H1 (cell line): ENCODE results near the gene DRC7. TPM values are rescaled to one million over a fixed set of nuclear protein-coding genes. Genes with fewer than 3 reads are reported as not detected.

ENCODE experiments used
- CTBP2 ChIP-seq: IDR thresholded peaks from 2 replicates; pipeline ENCODE4 v1.7.0; 2011; ENCODE audit warnings: borderline replicate concordance, mild to moderate bottlenecking, moderate library complexity, mixed read lengths, low read length; ENCODE audit not compliant: insufficient read depth, insufficient read length
- GTF2F1 ChIP-seq: IDR thresholded peaks from 2 replicates; pipeline ENCODE4 v1.6.1; 2012; ENCODE audit warnings: low read depth, low read length, improper control_type of control experiment, borderline replicate concordance
- KDM4A ChIP-seq: IDR thresholded peaks from one replicate; pipeline ENCODE4 v1.7.1; 2012; ENCODE audit warnings: low read depth, mild to moderate bottlenecking, moderate library complexity, low read length, inconsistent platforms; ENCODE audit not compliant: severe bottlenecking
- KDM5A ChIP-seq: fragments of 200-600 bp; IDR thresholded peaks from 2 replicates; pipeline ENCODE4 v1.7.1; 2012; ENCODE audit warnings: mild to moderate bottlenecking, low read length, inconsistent platforms, mixed read lengths
- SIRT6 ChIP-seq: IDR thresholded peaks from one replicate; pipeline ENCODE4 v1.7.1; 2012; ENCODE audit warnings: low read length, inconsistent platforms
- polyA plus RNA-seq, 7 experiments: library from polyadenylated mRNA; depleted of rRNA in 3 of 7; stranded (reverse) in 5 of 7; unstranded in 2 of 7; fragments of >200 nt in 5 of 7; fragments of 200-250 nt in 2 of 7; gene quantifications; 1 replicate in 5 of 7; 2 replicates in 1 of 7; 4 replicates in 1 of 7; pipeline versions ENCODE4 v1.2.1 to v1.2.3, GENCODE V29; 2011 to 2013; ENCODE audit warnings: missing spikeins in 2 of 7, mixed read lengths in 2 of 7
- total RNA-seq: library from RNA; stranded (reverse); fragmentation: NEBNext Ultra II Directional; extraction: Animal tissue kit (Norgen Biotek cat#: 25700); gene quantifications from 2 replicates; pipeline ENCODE4 v1.2.1, GENCODE V29; 2021
- TF ChIP-seq, protein P1 (sequence below): fragments of 300-600 bp; sonication (generic); IDR thresholded peaks from 2 replicates; pipeline ENCODE4 v1.7.1; 2012; ENCODE audit warnings: low read length, moderate library complexity, mild to moderate bottlenecking, inconsistent platforms; ENCODE audit not compliant: insufficient replicate concordance
- TF ChIP-seq, protein P2 (sequence below): IDR thresholded peaks from 2 replicates; pipeline ENCODE4 v1.6.1; 2012; ENCODE audit warnings: low read length, inconsistent platforms

The DRC7 gene
- total and polyA plus RNA-seq, 2 of the 8 experiments (the other 6 are each of a cell fraction or from before 2014, with no cell fraction given) = 0.14 TPM; not detected in 1

DNA sequence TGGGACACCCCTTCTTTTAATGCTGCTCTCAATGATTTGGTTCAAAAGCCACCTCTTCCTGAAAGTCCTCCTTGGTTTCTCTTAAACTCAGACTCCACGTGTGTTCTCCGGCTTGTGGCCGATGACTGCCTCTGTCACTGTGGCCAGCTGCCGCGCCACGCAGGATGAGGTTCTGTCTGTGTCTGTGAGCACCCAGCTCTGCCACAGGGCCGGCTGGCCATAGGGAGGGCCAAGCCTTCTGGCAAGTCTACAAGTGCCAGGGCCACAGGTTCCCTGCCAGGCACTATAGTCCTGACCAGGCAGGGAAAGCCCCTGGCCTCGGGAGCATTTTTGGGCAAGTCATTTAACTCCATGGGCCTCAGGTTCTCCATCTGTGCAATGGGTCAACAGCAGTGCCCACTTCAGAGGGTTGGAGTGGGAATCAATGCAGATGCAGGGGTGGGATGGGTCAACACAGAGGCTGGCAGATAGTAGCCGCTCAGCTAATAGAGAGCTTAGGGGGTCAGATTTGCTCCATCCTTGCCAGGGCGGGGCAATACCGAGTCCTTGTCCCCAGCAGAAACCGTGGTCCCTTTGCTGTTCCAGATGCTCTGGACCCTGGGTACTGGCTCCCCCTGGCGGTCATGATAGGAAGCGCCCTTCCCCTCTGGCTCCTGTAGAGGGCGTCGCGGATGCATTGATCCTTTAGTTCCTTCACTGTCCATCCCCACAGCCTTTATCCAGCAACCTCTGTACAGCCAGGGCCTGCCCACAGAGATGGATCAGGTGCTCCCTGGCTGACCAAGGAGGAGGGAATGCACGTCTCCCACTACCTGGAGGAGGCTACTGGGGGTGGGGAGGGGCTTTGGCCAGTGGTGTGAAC lies 45.8 kb upstream of the DRC7 start (continued):
- TF ChIP-seq, protein P1, sequence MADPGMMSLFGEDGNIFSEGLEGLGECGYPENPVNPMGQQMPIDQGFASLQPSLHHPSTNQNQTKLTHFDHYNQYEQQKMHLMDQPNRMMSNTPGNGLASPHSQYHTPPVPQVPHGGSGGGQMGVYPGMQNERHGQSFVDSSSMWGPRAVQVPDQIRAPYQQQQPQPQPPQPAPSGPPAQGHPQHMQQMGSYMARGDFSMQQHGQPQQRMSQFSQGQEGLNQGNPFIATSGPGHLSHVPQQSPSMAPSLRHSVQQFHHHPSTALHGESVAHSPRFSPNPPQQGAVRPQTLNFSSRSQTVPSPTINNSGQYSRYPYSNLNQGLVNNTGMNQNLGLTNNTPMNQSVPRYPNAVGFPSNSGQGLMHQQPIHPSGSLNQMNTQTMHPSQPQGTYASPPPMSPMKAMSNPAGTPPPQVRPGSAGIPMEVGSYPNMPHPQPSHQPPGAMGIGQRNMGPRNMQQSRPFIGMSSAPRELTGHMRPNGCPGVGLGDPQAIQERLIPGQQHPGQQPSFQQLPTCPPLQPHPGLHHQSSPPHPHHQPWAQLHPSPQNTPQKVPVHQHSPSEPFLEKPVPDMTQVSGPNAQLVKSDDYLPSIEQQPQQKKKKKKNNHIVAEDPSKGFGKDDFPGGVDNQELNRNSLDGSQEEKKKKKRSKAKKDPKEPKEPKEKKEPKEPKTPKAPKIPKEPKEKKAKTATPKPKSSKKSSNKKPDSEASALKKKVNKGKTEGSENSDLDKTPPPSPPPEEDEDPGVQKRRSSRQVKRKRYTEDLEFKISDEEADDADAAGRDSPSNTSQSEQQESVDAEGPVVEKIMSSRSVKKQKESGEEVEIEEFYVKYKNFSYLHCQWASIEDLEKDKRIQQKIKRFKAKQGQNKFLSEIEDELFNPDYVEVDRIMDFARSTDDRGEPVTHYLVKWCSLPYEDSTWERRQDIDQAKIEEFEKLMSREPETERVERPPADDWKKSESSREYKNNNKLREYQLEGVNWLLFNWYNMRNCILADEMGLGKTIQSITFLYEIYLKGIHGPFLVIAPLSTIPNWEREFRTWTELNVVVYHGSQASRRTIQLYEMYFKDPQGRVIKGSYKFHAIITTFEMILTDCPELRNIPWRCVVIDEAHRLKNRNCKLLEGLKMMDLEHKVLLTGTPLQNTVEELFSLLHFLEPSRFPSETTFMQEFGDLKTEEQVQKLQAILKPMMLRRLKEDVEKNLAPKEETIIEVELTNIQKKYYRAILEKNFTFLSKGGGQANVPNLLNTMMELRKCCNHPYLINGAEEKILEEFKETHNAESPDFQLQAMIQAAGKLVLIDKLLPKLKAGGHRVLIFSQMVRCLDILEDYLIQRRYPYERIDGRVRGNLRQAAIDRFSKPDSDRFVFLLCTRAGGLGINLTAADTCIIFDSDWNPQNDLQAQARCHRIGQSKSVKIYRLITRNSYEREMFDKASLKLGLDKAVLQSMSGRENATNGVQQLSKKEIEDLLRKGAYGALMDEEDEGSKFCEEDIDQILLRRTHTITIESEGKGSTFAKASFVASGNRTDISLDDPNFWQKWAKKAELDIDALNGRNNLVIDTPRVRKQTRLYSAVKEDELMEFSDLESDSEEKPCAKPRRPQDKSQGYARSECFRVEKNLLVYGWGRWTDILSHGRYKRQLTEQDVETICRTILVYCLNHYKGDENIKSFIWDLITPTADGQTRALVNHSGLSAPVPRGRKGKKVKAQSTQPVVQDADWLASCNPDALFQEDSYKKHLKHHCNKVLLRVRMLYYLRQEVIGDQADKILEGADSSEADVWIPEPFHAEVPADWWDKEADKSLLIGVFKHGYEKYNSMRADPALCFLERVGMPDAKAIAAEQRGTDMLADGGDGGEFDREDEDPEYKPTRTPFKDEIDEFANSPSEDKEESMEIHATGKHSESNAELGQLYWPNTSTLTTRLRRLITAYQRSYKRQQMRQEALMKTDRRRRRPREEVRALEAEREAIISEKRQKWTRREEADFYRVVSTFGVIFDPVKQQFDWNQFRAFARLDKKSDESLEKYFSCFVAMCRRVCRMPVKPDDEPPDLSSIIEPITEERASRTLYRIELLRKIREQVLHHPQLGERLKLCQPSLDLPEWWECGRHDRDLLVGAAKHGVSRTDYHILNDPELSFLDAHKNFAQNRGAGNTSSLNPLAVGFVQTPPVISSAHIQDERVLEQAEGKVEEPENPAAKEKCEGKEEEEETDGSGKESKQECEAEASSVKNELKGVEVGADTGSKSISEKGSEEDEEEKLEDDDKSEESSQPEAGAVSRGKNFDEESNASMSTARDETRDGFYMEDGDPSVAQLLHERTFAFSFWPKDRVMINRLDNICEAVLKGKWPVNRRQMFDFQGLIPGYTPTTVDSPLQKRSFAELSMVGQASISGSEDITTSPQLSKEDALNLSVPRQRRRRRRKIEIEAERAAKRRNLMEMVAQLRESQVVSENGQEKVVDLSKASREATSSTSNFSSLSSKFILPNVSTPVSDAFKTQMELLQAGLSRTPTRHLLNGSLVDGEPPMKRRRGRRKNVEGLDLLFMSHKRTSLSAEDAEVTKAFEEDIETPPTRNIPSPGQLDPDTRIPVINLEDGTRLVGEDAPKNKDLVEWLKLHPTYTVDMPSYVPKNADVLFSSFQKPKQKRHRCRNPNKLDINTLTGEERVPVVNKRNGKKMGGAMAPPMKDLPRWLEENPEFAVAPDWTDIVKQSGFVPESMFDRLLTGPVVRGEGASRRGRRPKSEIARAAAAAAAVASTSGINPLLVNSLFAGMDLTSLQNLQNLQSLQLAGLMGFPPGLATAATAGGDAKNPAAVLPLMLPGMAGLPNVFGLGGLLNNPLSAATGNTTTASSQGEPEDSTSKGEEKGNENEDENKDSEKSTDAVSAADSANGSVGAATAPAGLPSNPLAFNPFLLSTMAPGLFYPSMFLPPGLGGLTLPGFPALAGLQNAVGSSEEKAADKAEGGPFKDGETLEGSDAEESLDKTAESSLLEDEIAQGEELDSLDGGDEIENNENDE = no peak
- TF ChIP-seq SIRT6 (no peak), CTBP2 (no peak), KDM4A (no peak), GTF2F1 (no peak), KDM5A (no peak)
- TF ChIP-seq, protein P2, sequence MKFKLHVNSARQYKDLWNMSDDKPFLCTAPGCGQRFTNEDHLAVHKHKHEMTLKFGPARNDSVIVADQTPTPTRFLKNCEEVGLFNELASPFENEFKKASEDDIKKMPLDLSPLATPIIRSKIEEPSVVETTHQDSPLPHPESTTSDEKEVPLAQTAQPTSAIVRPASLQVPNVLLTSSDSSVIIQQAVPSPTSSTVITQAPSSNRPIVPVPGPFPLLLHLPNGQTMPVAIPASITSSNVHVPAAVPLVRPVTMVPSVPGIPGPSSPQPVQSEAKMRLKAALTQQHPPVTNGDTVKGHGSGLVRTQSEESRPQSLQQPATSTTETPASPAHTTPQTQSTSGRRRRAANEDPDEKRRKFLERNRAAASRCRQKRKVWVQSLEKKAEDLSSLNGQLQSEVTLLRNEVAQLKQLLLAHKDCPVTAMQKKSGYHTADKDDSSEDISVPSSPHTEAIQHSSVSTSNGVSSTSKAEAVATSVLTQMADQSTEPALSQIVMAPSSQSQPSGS = no peak
